Spleen (tissue), 11 donors: Measurements from ENCODE around the gene LPP. TPM values are rescaled to one million over a fixed set of nuclear protein-coding genes. Genes with fewer than 3 reads are reported as not detected.
"Not testable (repeated sequence)": the region's sequence is repeated elsewhere in the genome, so short reads cannot be mapped to it uniquely, and the experiment has no call there.

ENCODE experiments used
- DNase-seq: peaks from one replicate; pipeline ENCODE4 v3.0.0-alpha.2; 2020
- H3K27ac ChIP-seq, 8 donors: fragments of 200-600 bp; sonication (generic) in 7 of 8; 1 replicate in 4 of 8; 2 replicates in 4 of 8; pipeline versions ENCODE4 v1.5.0 to v1.8.0; 2016 to 2021; ENCODE audit warnings: inconsistent platforms in 4 of 8, mild to moderate bottlenecking in 4 of 8, moderate library complexity in 1 of 8
- H3K27me3 ChIP-seq, 7 donors: fragments of 200-600 bp; sonication (generic) in 6 of 7; replicated peaks in 1 of 7; 1 replicate in 4 of 7; 2 replicates in 3 of 7; pipeline versions ENCODE4 v1.5.0 to v1.8.0; 2016 to 2021; ENCODE audit warnings: inconsistent platforms in 3 of 7, mild to moderate bottlenecking in 1 of 7
- H3K36me3 ChIP-seq, 6 donors: fragments of 200-600 bp; sonication (generic) in 5 of 6; 1 replicate in 4 of 6; 2 replicates in 2 of 6; pipeline versions ENCODE4 v1.5.0 to v1.8.0; 2016 to 2021; ENCODE audit warnings: inconsistent platforms in 2 of 6
- H3K4me1 ChIP-seq, 6 donors: fragments of 200-600 bp; sonication (generic) in 5 of 6; 1 replicate in 3 of 6; 2 replicates in 3 of 6; pipeline versions ENCODE4 v1.5.0 to v1.8.0; 2016 to 2021; ENCODE audit warnings: inconsistent platforms in 3 of 6
- H3K4me3 ChIP-seq, 8 donors: fragments of 200-600 bp; sonication (generic) in 7 of 8; 1 replicate in 4 of 8; 2 replicates in 4 of 8; pipeline versions ENCODE4 v1.5.0 to v1.8.0; 2016 to 2021; ENCODE audit warnings: inconsistent platforms in 4 of 8, mild to moderate bottlenecking in 4 of 8, moderate library complexity in 2 of 8
- H3K9me3 ChIP-seq, 8 donors: fragments of 200-600 bp; sonication (generic) in 7 of 8; 1 replicate in 4 of 8; 2 replicates in 4 of 8; pipeline versions ENCODE4 v1.5.0 to v1.8.0; 2016 to 2021; ENCODE audit warnings: inconsistent platforms in 4 of 8
- CTCF ChIP-seq, 11 experiments: fragments of 200-600 bp in 7 of 11; fragments of 450-650 bp in 4 of 11; sonication (generic) in 4 of 11; IDR thresholded peaks in 8 of 11; conservative IDR thresholded peaks in 3 of 11; 1 replicate in 7 of 11; 2 replicates in 4 of 11; pipeline versions ENCODE4 v1.4.0 to v1.8.0; 2016 to 2021; ENCODE audit warnings: antibody characterized with exemption in 11 of 11, inconsistent platforms in 4 of 11, mild to moderate bottlenecking in 1 of 11
- POLR2A ChIP-seq, 3 donors: fragments of 450-650 bp; IDR thresholded peaks; one replicate each; pipeline ENCODE4 v1.5.1; 2017; ENCODE audit warnings: antibody characterized with exemption in 3 of 3, mild to moderate bottlenecking in 1 of 3
- POLR2AphosphoS5 ChIP-seq, 3 donors: sonication (generic); formaldehyde crosslinking; IDR thresholded peaks; one replicate each; pipeline ENCODE4 v1.5.1; 2017; ENCODE audit warnings: antibody characterized with exemption in 3 of 3
- WGBS, 5 donors: extraction: QIAGEN DNeasy Blood & Tissue Kit in 3 of 5; methylation state at CpG; one replicate each; pipeline versions ENCODE4 v1.1.5 to v1.1.7; 2013 to 2018; 5-methylcytosine and 5-hydroxymethylcytosine counted together
- intact Hi-C: fragments of 100-400 bp; cut with DNase I; formaldehyde crosslinking; loops from one replicate; pipeline ENCODE4 v1.15.0; 2023; ENCODE audit warnings: low total_unique reads
- polyA plus RNA-seq, 3 donors: library from polyadenylated mRNA; stranded (reverse); fragments of 200-250 nt; gene quantifications; one replicate each; pipeline ENCODE4 v1.2.1, GENCODE V29; 2013
- total RNA-seq, 7 donors: library from RNA; depleted of rRNA in 3 of 7; stranded (reverse); fragments of >200 nt in 3 of 7; fragmentation: NEBNext Ultra II Directional in 4 of 7; extraction: Animal tissue kit (Norgen Biotek cat#: 25700) in 4 of 7; gene quantifications; one replicate each; pipeline versions ENCODE4 v1.1.0 to v1.2.1, GENCODE V29; 2016 to 2021
- donor health status: healthy with polysubstance abuse.
- donor health status: DM: no; HTN: no; CAD: no; lungs with moderate emphysema.
- donor health status: DM: no; HTN: no; CAD: no.
- donor health status: Bipolar disorder and iron deficiency.
- donor health status: healthy.
- donor health status: DM: no; HTN: no; CAD: no.
- donor health status: DM: yes; HTN: yes; CAD: no.

Gene LPP
- total and polyA plus RNA-seq, 10 donors, result 2.4 to 270 (median 156) TPM

- intact Hi-C loops, result no loop called here
- TF ChIP-seq POLR2A (IDR thresholded peaks at IDR 0.05), result no peak
- Histone ChIP-seq H3K4me3 (no peak overlapping the region), H3K9me3 (peaks cover 0 to 7% (median 0%) of the 10 kb centered on the region in 8 donors), H3K4me1 (peaks cover 4 to 69% (median 42%) of the 10 kb centered on the region in 6 donors), H3K27me3 (no peaks in the 10 kb centered on the region), H3K36me3 (no peaks in the 10 kb centered on the region), H3K27ac (peak overlapping the region; percentile 49 to 88 (median 82))
- no peak for DNase-seq
- WGBS, 5 donors, result 70 to 78% (median 72%) methylated on average over 2 of the region's 2 CpGs
These were observed 267.3 kb downstream of the LPP start for GRCh38 chr3:188421151-188421821.

GRCh38 chr3:188421836-188422540, 268.0 kb downstream of the LPP start:
- TF ChIP-seq POLR2AphosphoS5 (IDR thresholded peaks at IDR 0.05) (peak in 1 of 3 donors; percentile 68), POLR2A (IDR thresholded peaks at IDR 0.05) (no peak)
- Histone ChIP-seq H3K36me3 (no peaks in the 10 kb centered on the region), H3K27ac (peak overlapping the region; percentile 49 to 88 (median 82)), H3K27me3 (no peaks in the 10 kb centered on the region), H3K9me3 (peaks cover 0 to 14% (median 2%) of the 10 kb centered on the region in 8 donors), H3K4me3 (no peak overlapping the region), H3K4me1 (peaks cover 4 to 63% (median 36%) of the 10 kb centered on the region in 6 donors)
- WGBS, 5 donors, result 42 to 49% (median 45%) methylated on average over 6 of the region's 6 CpGs
- DNase-seq, result peak; percentile 62
- intact Hi-C loops, result no loop called here

GRCh38 chr3:188427981-188428380, 274.0 kb downstream of the LPP start:
- intact Hi-C loops, DNase-seq, H3K27me3 ChIP-seq, H3K36me3 ChIP-seq, H3K4me3 ChIP-seq: not testable (repeated sequence)
- peaks cover 0 to 14% (median 2%) of the 10 kb centered on the region in 8 donors for H3K9me3 ChIP-seq
- peak overlapping the region in 2 of 8 donors; percentile 24 to 26 for H3K27ac ChIP-seq
- WGBS, 5 donors, result 83 to 94% (median 90%) methylated on average over 4 of the region's 4 CpGs
- peaks cover 21 to 62% (median 41%) of the 10 kb centered on the region in 6 donors for H3K4me1 ChIP-seq

GRCh38 chr3:188431040-188431439, 277.1 kb downstream of the LPP start:
- no peak for DNase-seq
- peaks cover 21 to 84% (median 52%) of the 10 kb centered on the region in 6 donors for H3K4me1 ChIP-seq
- 74 to 91% (median 85%) methylated on average over 5 of the region's 5 CpGs for WGBS, 5 donors
- intact Hi-C loops, result no loop called here
- H3K36me3 ChIP-seq, result no peaks in the 10 kb centered on the region
- peak overlapping the region in 7 of 8 donors; percentile 52 to 87 (median 81) for H3K27ac ChIP-seq
- TF ChIP-seq CTCF (IDR thresholded peaks at IDR 0.05 in 8 of 11, conservative IDR thresholded peaks at IDR 0.05 in 3 of 11), result no peak
- no peak for TF ChIP-seq POLR2AphosphoS5 (IDR thresholded peaks at IDR 0.05)
- no peak for TF ChIP-seq POLR2A (IDR thresholded peaks at IDR 0.05)
- H3K27me3 ChIP-seq, result no peaks in the 10 kb centered on the region
- H3K9me3 ChIP-seq, result peaks cover 0 to 10% (median 2%) of the 10 kb centered on the region in 8 donors
- H3K4me3 ChIP-seq, result peak overlapping the region in 1 of 8 donors; percentile 6

GRCh38 chr3:188431553-188431952, 277.6 kb downstream of the LPP start:
- Histone ChIP-seq H3K4me1 (peaks cover 21 to 84% (median 52%) of the 10 kb centered on the region in 6 donors), H3K36me3 (no peaks in the 10 kb centered on the region), H3K27ac (peak overlapping the region in 7 of 8 donors; percentile 69 to 87 (median 81)), H3K4me3 (peak overlapping the region in 1 of 8 donors; percentile 6), H3K27me3 (no peaks in the 10 kb centered on the region), H3K9me3 (peaks cover 0 to 5% (median 2%) of the 10 kb centered on the region in 8 donors)
- 50 to 89% (median 74%) methylated on average over 3 of the region's 3 CpGs for WGBS, 5 donors
- no peak for DNase-seq
- TF ChIP-seq POLR2A (IDR thresholded peaks at IDR 0.05) (no peak), CTCF (IDR thresholded peaks at IDR 0.05 in 8 of 11, conservative IDR thresholded peaks at IDR 0.05 in 3 of 11) (no peak), POLR2AphosphoS5 (IDR thresholded peaks at IDR 0.05) (peak in 1 of 3 donors; percentile 14)
- intact Hi-C loops, result no loop called here
